Measurements from ENCODE around the gene BRI3.

BRI3 gene, protein sequence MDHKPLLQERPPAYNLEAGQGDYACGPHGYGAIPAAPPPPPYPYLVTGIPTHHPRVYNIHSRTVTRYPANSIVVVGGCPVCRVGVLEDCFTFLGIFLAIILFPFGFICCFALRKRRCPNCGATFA

DNA sequence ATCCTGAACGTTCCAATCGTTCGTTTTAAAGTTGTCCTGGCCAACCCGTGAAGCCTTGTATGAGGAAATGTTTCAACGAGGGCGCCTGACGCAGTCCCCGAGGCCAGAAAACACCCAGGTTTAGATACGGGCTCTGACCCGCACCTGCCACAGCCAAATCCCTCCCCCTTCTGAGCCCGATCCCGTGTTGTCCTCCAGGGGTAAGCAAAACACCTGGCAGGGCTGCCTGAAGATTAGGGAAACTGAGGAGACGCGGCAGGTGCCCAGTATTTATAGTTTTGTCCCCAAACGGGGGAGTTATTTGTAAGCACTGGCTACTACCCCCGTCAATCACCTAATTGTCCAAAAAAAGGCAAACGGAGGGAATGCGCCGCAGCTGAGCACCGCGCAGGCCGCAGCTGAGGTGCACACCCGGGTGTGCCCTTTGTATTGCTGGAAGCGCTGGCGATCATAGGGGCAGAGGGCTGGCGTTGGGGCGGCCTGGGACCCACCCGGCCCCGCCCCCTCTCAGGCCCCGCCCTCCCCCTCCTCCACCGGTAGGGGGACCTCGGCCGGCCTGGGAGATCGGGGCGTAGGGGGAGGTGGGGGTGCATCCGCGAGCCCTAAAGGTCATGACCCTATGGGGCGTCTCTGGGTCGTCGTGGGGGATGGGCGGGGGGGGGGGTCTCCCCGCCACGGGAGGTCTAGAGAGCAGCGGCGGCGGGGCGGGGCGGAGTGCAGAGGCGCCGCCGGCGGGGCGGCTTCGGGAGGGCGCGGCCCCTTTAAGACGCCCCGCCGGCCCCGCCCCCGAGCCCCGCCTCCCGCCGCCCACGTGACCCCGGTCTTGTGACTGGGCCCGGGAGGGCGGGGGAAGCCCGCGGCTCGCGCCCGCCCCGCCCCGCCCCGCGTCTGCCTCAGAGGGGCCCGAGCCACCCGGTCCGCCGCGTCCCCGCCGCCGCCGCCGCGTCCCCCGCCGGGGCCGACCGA is at the start of gene BRI3:
Gene BRI3, plus strand, starts transcription at position 896 of the 966 bp plus-strand sequence. CDS start 110 bp downstream, outside the sequence.
- Mint-ChIP-seq H3K36me3 (ENCODE audit: low read depth) (peaks cover 5% of the 10 kb centered on the region), H3K27me3 (ENCODE audit: low read depth) (no peaks in the 10 kb centered on the region), H3K4me1 (ENCODE audit: low read depth) (peaks cover 18% of the 10 kb centered on the region), H3K27ac (peak within 1 kb of the TSS; percentile 76), H3K4me3 (peak within 1 kb of the TSS; percentile 87), H3K9me3 (no peaks in the 10 kb centered on the region)
- peak; percentile 81 for DNase-seq (ENCODE audit: low spot score)

DNA sequence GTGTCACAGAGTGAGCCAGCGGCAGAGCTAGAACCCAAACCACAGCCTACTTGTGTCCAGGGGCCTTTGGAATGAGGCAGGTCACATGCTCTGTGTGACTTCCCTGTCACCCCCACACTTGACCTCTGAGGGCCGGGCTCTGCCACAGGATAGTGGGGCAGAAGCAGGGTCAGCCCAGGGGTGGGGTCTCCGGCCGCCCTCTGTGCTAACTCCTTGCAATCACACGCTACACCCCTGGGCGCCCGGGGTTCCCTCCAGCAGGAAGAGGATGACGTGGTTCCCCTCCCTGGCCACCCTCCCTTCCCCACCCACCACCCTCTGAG is 49.3 kb upstream of the BRI3 start:
- no peak overlapping the region for H3K4me3 Mint-ChIP-seq
- no peak for DNase-seq (ENCODE audit: low spot score)
- no peaks in the 10 kb centered on the region for H3K4me1 Mint-ChIP-seq (ENCODE audit: low read depth)
- H3K36me3 Mint-ChIP-seq (ENCODE audit: low read depth) = peaks cover 14% of the 10 kb centered on the region
- H3K9me3 Mint-ChIP-seq = no peaks in the 10 kb centered on the region
- no peak overlapping the region for H3K27ac Mint-ChIP-seq
- no peaks in the 10 kb centered on the region for H3K27me3 Mint-ChIP-seq (ENCODE audit: low read depth)

DNA sequence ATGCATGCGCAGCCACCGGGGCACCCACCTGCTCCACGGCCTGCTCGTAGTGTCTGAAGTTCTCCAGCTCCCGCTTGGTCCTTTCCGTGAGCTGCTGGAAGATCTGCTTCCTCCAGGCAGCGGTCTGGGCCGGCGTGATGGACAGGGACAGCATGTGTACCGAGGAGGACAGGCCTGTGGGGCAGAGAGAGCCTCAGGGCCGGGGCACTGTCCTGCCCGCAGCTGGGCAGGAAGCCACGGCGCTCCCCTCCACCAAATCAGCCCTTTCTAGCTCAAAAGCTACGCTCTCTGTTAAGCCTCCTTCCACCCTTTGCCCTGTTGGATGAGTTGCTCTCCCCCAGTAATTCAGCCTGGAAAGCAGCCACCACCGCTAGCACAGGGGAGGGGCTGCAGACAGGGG is 48.7 kb upstream of the BRI3 start:
- peaks cover 11% of the 10 kb centered on the region for H3K36me3 Mint-ChIP-seq (ENCODE audit: low read depth)
- no peaks in the 10 kb centered on the region for H3K4me1 Mint-ChIP-seq (ENCODE audit: low read depth)
- no peaks in the 10 kb centered on the region for H3K9me3 Mint-ChIP-seq
- H3K27ac Mint-ChIP-seq = no peak overlapping the region
- DNase-seq (ENCODE audit: low spot score) = no peak
- H3K4me3 Mint-ChIP-seq = no peak overlapping the region
- H3K27me3 Mint-ChIP-seq (ENCODE audit: low read depth) = no peaks in the 10 kb centered on the region

DNA sequence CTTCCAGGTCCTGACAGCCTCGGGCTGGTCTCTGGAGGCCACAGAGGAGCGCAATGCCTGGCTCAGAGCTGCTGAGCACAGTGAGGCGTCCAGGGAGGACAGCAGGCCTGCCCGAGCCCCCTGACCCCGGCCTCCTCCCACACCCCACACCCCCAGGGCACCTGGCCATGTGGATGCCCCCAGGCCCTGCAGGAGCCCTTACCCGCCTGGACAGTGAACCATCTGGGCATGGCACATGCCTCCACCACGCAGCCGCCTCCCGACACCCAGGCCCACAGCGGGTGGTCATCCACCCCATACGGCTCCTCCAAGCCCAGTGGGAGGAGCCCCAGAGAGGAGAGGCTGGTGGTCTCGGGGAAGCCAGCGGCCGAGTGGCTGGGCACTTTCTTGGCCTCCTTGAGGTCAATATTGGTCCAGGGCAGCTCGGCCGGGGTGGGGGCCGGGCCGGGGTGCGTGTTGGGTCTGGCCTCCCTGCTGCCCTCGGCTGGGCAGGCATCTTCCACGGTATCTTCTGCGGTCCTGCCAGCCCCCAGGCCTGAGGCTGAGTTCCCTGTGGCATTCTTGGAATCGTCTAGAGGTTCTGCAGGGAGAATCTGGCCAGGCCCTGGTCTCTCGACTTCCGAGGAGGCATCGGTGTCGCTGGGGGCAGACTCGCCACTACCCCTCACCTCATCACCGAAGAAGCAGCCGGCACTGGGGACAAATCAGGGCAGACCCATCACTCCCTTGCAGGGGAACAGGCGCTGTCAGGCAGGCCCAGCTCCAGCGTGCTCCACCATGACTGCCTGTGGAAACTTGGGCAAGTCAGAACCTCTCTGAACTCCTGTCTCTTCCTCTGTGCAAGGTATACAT is 48.0 kb upstream of the BRI3 start:
- DNase-seq (ENCODE audit: low spot score) = no peak

DNA sequence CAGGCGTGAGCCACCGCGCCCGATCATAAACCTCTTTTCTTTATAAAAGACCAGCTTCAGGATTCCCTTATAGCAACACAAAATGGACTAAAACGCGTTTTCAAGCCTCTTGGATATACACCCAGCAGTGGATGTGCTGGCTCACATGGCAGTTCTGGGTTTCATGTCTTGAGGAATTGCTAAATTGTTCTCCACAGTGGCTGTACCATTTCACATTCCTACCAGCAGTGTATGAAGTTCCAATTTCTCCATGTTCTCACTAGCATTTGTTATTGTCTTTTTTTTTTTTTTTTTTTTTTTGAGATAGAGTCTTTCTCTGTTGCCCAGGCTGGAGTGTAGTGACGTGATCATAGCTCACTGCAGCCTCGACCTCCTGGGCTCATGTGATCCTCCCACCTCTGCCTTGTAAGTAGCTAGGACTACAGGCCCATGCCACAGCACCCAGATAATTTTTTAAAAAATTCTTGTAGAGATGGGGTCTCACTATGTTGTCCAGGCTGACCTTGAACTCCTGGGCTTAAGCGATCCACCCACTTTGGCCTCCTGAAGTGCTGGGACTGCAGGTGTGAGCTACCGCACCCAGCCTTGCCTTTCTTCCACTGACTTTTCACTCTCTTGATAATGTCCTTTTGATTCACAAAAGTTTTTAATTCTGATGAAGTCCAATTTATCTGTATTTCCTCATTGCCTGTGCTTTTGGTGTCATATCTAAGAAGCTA is 46.9 kb upstream of the BRI3 start:
- H3K9me3 Mint-ChIP-seq = no peaks in the 10 kb centered on the region
- DNase-seq (ENCODE audit: low spot score) = no peak
- no peak overlapping the region for H3K27ac Mint-ChIP-seq
- H3K4me1 Mint-ChIP-seq (ENCODE audit: low read depth) = no peaks in the 10 kb centered on the region
- no peak overlapping the region for H3K4me3 Mint-ChIP-seq
- no peaks in the 10 kb centered on the region for H3K27me3 Mint-ChIP-seq (ENCODE audit: low read depth)
- H3K36me3 Mint-ChIP-seq (ENCODE audit: low read depth) = peaks cover 17% of the 10 kb centered on the region

More for the DNA sequence above, 48.0 kb upstream of the BRI3 start:
- Mint-ChIP-seq H3K9me3 (no peaks in the 10 kb centered on the region), H3K27ac (no peak overlapping the region), H3K4me1 (ENCODE audit: low read depth) (no peaks in the 10 kb centered on the region), H3K36me3 (ENCODE audit: low read depth) (peaks cover 13% of the 10 kb centered on the region), H3K27me3 (ENCODE audit: low read depth) (no peaks in the 10 kb centered on the region), H3K4me3 (no peak overlapping the region)

DNA sequence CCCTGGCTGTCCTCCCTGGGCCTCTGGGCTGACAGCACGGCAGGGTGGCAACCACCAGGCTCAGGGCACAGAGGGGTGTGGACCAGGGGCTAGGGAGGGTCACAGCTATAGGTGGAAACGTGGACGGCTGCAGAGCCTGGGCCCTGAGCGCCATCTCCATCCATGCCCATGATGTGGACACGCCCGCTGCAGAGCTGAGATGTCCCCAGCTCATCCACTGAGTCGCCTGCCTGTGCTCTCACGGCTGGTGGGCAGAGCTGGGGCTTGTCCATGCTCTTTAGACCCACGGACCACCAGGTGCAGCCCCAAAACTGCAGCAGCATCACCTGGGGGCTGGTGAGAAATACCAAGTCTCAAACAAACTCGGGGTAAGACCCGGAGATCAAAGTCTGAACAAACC is 45.6 kb upstream of the BRI3 start:
- no peaks in the 10 kb centered on the region for H3K27me3 Mint-ChIP-seq (ENCODE audit: low read depth)
- no peak for DNase-seq (ENCODE audit: low spot score)
- H3K27ac Mint-ChIP-seq = no peak overlapping the region
- H3K4me1 Mint-ChIP-seq (ENCODE audit: low read depth) = no peaks in the 10 kb centered on the region
- H3K36me3 Mint-ChIP-seq (ENCODE audit: low read depth) = peaks cover 17% of the 10 kb centered on the region
- no peaks in the 10 kb centered on the region for H3K9me3 Mint-ChIP-seq
- H3K4me3 Mint-ChIP-seq = no peak overlapping the region

DNA sequence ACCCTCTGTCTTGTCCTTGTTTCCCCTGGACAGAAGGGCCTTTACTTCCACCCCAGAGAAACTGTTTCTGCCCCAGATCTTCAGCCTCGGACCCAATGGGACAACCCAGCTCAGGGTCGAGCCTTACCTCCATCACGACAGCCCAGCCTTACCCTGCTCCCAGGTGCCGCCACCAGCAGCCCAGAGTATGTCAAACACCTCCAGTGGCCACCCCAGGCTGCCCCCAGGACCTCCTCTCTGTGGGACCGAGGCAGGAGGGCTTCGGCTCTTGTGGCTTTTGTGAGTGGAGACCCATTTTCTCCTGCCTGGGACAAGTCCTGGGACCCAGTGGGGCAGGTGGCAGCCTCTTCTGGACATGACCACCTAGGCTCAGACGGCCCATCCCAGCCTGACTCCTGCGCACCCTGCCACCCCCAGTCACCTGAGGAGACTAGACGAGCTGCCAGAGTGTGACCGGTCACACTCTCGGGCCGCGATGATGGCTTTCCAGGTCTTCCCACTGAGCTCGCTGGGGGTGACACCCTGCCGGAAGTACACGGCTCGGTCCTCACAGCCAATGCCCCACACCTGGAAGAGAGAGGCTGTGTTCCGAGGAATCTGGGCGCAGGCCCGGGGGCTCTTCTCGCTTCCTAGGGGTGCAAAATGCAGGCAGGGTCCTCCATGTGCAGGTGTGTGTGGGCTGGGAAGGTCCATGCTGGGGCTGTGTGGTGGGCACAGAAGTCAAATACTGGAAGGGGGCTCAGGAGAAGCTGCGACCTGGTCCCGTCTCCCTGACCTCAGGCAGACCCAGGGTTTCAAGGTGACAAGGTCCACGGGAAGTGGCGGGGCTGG is 44.9 kb upstream of the BRI3 start:
- DNase-seq (ENCODE audit: low spot score) = no peak
- no peaks in the 10 kb centered on the region for H3K27me3 Mint-ChIP-seq (ENCODE audit: low read depth)
- H3K4me3 Mint-ChIP-seq = no peak overlapping the region
- H3K9me3 Mint-ChIP-seq = no peaks in the 10 kb centered on the region
- no peak overlapping the region for H3K27ac Mint-ChIP-seq
- no peaks in the 10 kb centered on the region for H3K4me1 Mint-ChIP-seq (ENCODE audit: low read depth)
- H3K36me3 Mint-ChIP-seq (ENCODE audit: low read depth) = peaks cover 21% of the 10 kb centered on the region

DNA sequence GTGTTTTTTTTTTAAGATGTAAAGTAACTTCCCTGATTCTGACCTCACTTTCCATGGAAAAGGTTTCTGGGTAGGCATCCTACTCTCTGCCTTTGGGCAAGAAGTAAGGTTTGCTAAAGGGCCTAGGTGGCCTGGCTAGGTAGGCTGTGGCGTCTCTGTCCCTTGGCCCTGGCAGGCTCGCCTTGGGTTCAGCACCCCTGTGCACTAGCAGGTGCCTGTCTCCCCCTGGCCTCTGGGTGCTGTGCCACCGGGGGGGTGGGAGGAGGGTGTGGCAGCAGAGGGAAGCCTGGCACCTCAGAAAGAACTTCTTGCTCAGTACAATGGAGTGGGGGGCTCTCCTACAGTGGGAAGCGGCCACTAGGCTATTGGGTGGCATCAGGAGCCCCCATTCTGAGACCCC is 43.4 kb upstream of the BRI3 start:
- Mint-ChIP-seq H3K4me1 (ENCODE audit: low read depth) (no peaks in the 10 kb centered on the region), H3K27me3 (ENCODE audit: low read depth) (no peaks in the 10 kb centered on the region), H3K4me3 (no peak overlapping the region), H3K9me3 (no peaks in the 10 kb centered on the region), H3K36me3 (ENCODE audit: low read depth) (peaks cover 21% of the 10 kb centered on the region), H3K27ac (no peak overlapping the region)
- DNase-seq (ENCODE audit: low spot score) = no peak

DNA sequence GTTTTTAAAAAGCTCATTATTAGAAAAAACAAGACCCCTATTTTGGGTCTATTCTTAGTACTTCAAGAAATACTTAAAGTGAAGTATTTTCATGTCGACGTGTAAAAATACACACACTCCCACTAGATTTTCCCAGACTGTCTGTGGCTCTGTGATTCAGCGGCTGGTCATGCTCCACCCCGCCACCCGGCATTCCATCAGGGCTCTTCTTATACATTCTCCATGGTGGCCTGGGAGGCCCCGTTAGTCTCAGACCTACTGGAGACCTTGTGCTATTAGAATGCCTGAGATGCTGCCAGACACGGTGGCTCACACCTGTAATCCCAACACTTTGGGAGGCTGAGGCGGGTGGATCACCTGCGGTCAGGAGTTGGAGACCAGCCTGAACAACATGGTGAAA is 42.5 kb upstream of the BRI3 start:
- no peak for DNase-seq (ENCODE audit: low spot score)
- peak overlapping the region; percentile 31 for H3K27ac Mint-ChIP-seq
- no peaks in the 10 kb centered on the region for H3K4me1 Mint-ChIP-seq (ENCODE audit: low read depth)
- peaks cover 21% of the 10 kb centered on the region for H3K36me3 Mint-ChIP-seq (ENCODE audit: low read depth)
- H3K9me3 Mint-ChIP-seq = no peaks in the 10 kb centered on the region
- no peaks in the 10 kb centered on the region for H3K27me3 Mint-ChIP-seq (ENCODE audit: low read depth)
- no peak overlapping the region for H3K4me3 Mint-ChIP-seq

DNA sequence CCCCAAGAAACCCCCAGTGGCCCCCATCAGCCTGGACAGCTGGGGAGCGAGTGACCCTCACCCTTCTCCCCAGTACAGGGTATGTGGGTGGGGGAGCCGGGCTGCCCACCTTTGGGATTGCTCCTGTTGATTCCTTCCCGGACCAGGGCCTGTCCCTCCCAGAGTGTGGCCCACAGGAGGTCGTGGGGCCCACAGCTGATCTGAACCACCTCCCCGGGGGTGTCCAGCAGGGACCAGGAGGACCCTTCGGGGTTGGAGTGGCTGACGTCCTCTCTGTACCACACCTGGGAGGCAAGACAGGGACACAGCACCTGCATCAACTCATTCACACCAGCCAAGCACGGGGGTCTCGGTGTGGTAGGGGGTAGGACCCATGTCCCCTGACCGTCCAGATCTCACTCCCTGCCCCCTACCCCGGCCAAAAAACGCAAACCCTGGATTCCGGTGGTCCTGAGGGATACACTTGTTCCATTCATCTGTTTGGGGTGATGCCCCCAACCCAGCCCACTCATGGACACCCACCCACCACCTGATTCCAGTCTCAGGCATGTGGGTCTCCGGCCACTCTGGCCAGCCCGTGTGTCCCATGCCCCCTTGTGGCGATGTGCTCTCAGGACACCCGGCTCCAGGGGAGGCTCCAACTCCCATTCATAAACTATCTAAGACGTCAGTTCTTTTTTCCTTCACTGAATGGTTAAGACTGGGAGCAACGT is 40.4 kb upstream of the BRI3 start:
- Mint-ChIP-seq H3K4me1 (ENCODE audit: low read depth) (no peaks in the 10 kb centered on the region), H3K9me3 (no peaks in the 10 kb centered on the region), H3K27ac (no peak overlapping the region), H3K27me3 (ENCODE audit: low read depth) (no peaks in the 10 kb centered on the region), H3K4me3 (no peak overlapping the region), H3K36me3 (ENCODE audit: low read depth) (peaks cover 17% of the 10 kb centered on the region)
- DNase-seq (ENCODE audit: low spot score) = no peak

DNA sequence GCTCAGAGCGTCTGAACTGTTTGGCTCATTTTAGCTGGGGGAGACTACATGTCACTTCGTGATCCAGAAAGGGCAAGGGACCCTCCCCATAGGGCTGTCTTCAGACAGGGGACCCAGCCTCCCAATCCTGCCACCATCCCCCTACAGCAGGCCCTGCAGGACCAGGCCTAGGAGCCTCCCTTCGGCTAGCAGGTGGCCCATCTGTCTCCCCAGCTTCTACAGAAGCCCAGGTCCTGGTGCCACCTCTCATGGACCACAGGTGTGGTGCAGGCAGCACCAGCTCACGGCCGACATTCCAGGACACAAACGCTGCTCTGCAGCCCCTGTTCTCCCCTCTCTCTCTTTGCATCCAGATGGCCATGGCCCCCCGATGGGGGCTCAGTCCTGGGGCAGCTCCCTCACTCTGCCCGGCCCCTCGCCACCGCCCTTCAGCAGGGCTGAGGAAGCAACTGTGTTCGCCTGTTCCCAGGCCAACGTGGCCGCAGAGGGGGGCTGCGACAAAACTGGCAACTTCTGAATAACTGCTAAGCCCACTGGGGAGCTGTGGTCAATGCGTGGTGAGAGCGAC is 39.7 kb upstream of the BRI3 start:
- no peak for DNase-seq (ENCODE audit: low spot score)
- Mint-ChIP-seq H3K27me3 (ENCODE audit: low read depth) (no peaks in the 10 kb centered on the region), H3K36me3 (ENCODE audit: low read depth) (peaks cover 16% of the 10 kb centered on the region), H3K9me3 (no peaks in the 10 kb centered on the region), H3K27ac (no peak overlapping the region), H3K4me3 (no peak overlapping the region), H3K4me1 (ENCODE audit: low read depth) (no peaks in the 10 kb centered on the region)

DNA sequence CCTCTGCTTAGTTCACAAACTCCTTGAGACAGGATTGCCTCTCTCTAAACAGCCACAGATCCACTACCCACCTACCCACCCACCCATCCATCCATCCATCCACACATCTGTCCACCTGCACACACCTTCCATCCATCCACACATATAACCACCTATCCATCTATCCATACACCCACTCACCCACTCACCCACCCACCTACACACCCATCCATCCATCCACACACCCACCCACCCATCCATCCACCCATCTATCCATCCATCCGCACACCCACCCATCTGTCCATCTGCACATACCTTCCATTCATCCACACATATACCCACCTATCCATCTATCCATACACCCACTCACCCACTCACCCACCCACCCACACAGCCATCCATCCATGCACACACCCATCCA is 39.1 kb upstream of the BRI3 start:
- no peak overlapping the region for H3K27ac Mint-ChIP-seq
- H3K9me3 Mint-ChIP-seq = no peaks in the 10 kb centered on the region
- no peak overlapping the region for H3K4me3 Mint-ChIP-seq
- H3K27me3 Mint-ChIP-seq (ENCODE audit: low read depth) = no peaks in the 10 kb centered on the region
- no peak for DNase-seq (ENCODE audit: low spot score)
- no peaks in the 10 kb centered on the region for H3K4me1 Mint-ChIP-seq (ENCODE audit: low read depth)
- H3K36me3 Mint-ChIP-seq (ENCODE audit: low read depth) = peaks cover 15% of the 10 kb centered on the region

All from T-helper 2 cell treated with Interferon-gamma antibody and Interleukin-4, amounts not matched to agents 5 μg/mL and 100 μg/mL, for 36 hours (primary cell).